SK-N-SH (cell line): ENCODE results near the gene OR9Q1. TPM values are rescaled to one million over a fixed set of nuclear protein-coding genes. Genes with fewer than 3 reads are reported as not detected.

Experiments used
- CTCF ChIA-PET: fragments of 300-600, 350-600 bp; formaldehyde crosslinking; extraction: SDS; loops from one replicate; lab custom pipeline; 2021; lab: Yijun Ruan, JAX
- POLR2A ChIA-PET: fragments of 350-600 bp; sonication (Branson Sonifier 250); formaldehyde crosslinking; extraction: SDS; loops from one replicate; lab custom pipeline; 2020; ENCODE audit warnings: antibody characterized with exemption, inconsistent platforms; lab: Yijun Ruan, JAX
- DNase-seq: peaks from one replicate; pipeline ENCODE4 v3.0.0; 2012
- H2AFZ ChIP-seq: fragments of 200-600 bp; sonication (generic); 2 replicates; pipeline ENCODE4 v1.8.1; 2016; ENCODE audit warnings: antibody characterized with exemption, mild to moderate bottlenecking, low read depth
- H3F3A ChIP-seq: fragments of 200-600 bp; sonication (generic); replicated peaks from 2 replicates; pipeline ENCODE3; 2016; ENCODE audit warnings: antibody characterized with exemption, mild to moderate bottlenecking; ENCODE audit not compliant: insufficient read depth
- H3K27ac ChIP-seq, 2 experiments: fragments of 200-500 bp in 1 of 2; fragments of 200-600 bp in 1 of 2; sonication (Bioruptor generic) in 1 of 2; sonication (generic), shearing (Covaris generic) in 1 of 2; 2 replicates each; pipeline versions ENCODE4 v1.5.1 to v1.6.1; 2014 to 2016; ENCODE audit warnings: low read depth in 2 of 2, inconsistent platforms in 1 of 2, low read length in 1 of 2, mild to moderate bottlenecking in 1 of 2, mixed read lengths in 1 of 2
- H3K27me3 ChIP-seq: fragments of 200-600 bp; sonication (generic), shearing (Covaris generic); 2 replicates; pipeline ENCODE4 v1.6.1; 2016; ENCODE audit warnings: mixed run types; ENCODE audit not compliant: insufficient read depth
- H3K36me3 ChIP-seq, 2 experiments: fragments of 200-500 bp in 1 of 2; fragments of 200-600 bp in 1 of 2; sonication (Bioruptor generic) in 1 of 2; sonication (generic) in 1 of 2; replicated peaks in 1 of 2; 2 replicates each; pipeline versions ENCODE3 to v1.5.1; 2014 to 2016; ENCODE audit warnings: low read length in 1 of 2, mild to moderate bottlenecking in 1 of 2; ENCODE audit not compliant: insufficient read depth in 2 of 2, control insufficient read depth in 1 of 2
- H3K4me1 ChIP-seq, 2 experiments: fragments of 200-500 bp in 1 of 2; fragments of 200-600 bp in 1 of 2; sonication (Bioruptor generic) in 1 of 2; sonication (generic), shearing (Covaris generic) in 1 of 2; 2 replicates each; pipeline versions ENCODE4 v1.5.1 to v1.6.1; 2014 to 2016; ENCODE audit warnings: low read depth in 1 of 2, low read length in 1 of 2, mixed run types in 1 of 2; ENCODE audit not compliant: insufficient read depth in 2 of 2, control insufficient read depth in 1 of 2
- H3K4me2 ChIP-seq: fragments of 200-600 bp; sonication (generic), shearing (Covaris generic); 2 replicates; pipeline ENCODE4 v1.6.1; 2017; ENCODE audit warnings: mixed run types
- H3K4me3 ChIP-seq, 2 experiments: fragments of 200-500 bp in 1 of 2; fragments of 200-600 bp in 1 of 2; sonication (Bioruptor generic) in 1 of 2; sonication (generic), shearing (Covaris generic) in 1 of 2; 2 replicates each; pipeline versions ENCODE4 v1.5.1 to v1.8.1; 2014 to 2016; ENCODE audit warnings: low read depth in 2 of 2, inconsistent platforms in 1 of 2, low read length in 1 of 2, mild to moderate bottlenecking in 1 of 2, mixed read lengths in 1 of 2, moderate library complexity in 1 of 2
- H3K79me2 ChIP-seq: fragments of 200-600 bp; sonication (generic); 2 replicates; pipeline ENCODE4 v1.8.1; 2017; ENCODE audit warnings: mild to moderate bottlenecking; ENCODE audit not compliant: insufficient read depth
- H3K9ac ChIP-seq: fragments of 200-600 bp; sonication (generic); 2 replicates; pipeline ENCODE4 v1.6.1; 2017; ENCODE audit warnings: mixed run types
- H3K9me2 ChIP-seq: fragments of 200-600 bp; sonication (generic); 2 replicates; pipeline ENCODE4 v1.6.1; 2017; ENCODE audit warnings: mixed run types
- H3K9me3 ChIP-seq: fragments of 200-600 bp; sonication (generic); 2 replicates; pipeline ENCODE4 v1.6.1; 2017; ENCODE audit warnings: mixed run types, mild to moderate bottlenecking, moderate library complexity
- H4K20me1 ChIP-seq: fragments of 200-600 bp; sonication (generic); 2 replicates; pipeline ENCODE4 v1.6.1; 2017; ENCODE audit warnings: mild to moderate bottlenecking, mixed run types; ENCODE audit not compliant: insufficient read depth
- EZH2phosphoT487 ChIP-seq: fragments of 200-600 bp; sonication (generic); IDR thresholded peaks from 2 replicates; pipeline ENCODE4 v1.6.1; 2017; ENCODE audit warnings: low read depth, mixed run types, mild to moderate bottlenecking, antibody characterized with exemption, moderate library complexity, borderline replicate concordance
- FOSL2 ChIP-seq: IDR thresholded peaks from 2 replicates; pipeline ENCODE4 v1.4.0; 2012; ENCODE audit warnings: low read depth, mild to moderate bottlenecking, moderate library complexity, borderline replicate concordance
- GATA2 ChIP-seq: sonication (generic); formaldehyde crosslinking; IDR thresholded peaks from 2 replicates; pipeline ENCODE4 v1.5.0; 2020; ENCODE audit warnings: mild to moderate bottlenecking, missing genetic modification reagents
- IRF3 ChIP-seq: fragments of 150-350 bp; IDR thresholded peaks from 2 replicates; pipeline ENCODE4 v1.6.1; 2016; ENCODE audit warnings: mild to moderate bottlenecking, low read depth, low read length
- MEF2A ChIP-seq: IDR thresholded peaks from 2 replicates; pipeline ENCODE4 v1.4.0; 2012; ENCODE audit warnings: low read depth, borderline replicate concordance
- NFIC ChIP-seq: IDR thresholded peaks from 2 replicates; pipeline ENCODE4 v1.4.0; 2012; ENCODE audit warnings: borderline replicate concordance
- NRF1 ChIP-seq: IDR thresholded peaks from 2 replicates; pipeline ENCODE4 v1.6.1; 2012; ENCODE audit warnings: low read depth, mild to moderate bottlenecking, low read length
- PBX3 ChIP-seq: IDR thresholded peaks from 2 replicates; pipeline ENCODE4; 2012
- REST ChIP-seq: IDR thresholded peaks from 2 replicates; pipeline ENCODE4 v1.6.1; 2012; ENCODE audit warnings: mild to moderate bottlenecking, low read depth, low read length, moderate library complexity
- SMC3 ChIP-seq: IDR thresholded peaks from 2 replicates; pipeline ENCODE4 v1.6.1; 2012; ENCODE audit warnings: low read depth, low read length, improper control_type of control experiment
- TAF1 ChIP-seq: IDR thresholded peaks from 2 replicates; pipeline ENCODE4 v1.6.1; 2012; ENCODE audit warnings: low read depth, mild to moderate bottlenecking, low read length, moderate library complexity, borderline replicate concordance
- TCF12 ChIP-seq: IDR thresholded peaks from 2 replicates; pipeline ENCODE4 v1.4.0; 2012
- TEAD4 ChIP-seq: IDR thresholded peaks from 2 replicates; pipeline ENCODE4 v1.4.0; 2012; ENCODE audit warnings: mild to moderate bottlenecking, borderline replicate concordance; ENCODE audit not compliant: insufficient read depth
- USF1 ChIP-seq: IDR thresholded peaks from 2 replicates; pipeline ENCODE4 v1.4.0; 2012; ENCODE audit warnings: low read depth, borderline replicate concordance
- YY1 ChIP-seq: IDR thresholded peaks from 2 replicates; pipeline ENCODE4 v1.4.0; 2012; ENCODE audit warnings: low read depth, mild to moderate bottlenecking
- WGBS: methylation state at CpG from one replicate; pipeline ENCODE4 v1.1.6; 2017; ENCODE audit warnings: low lambda C conversion rate; 5-methylcytosine and 5-hydroxymethylcytosine counted together
- polyA plus RNA-seq, 3 experiments: library from polyadenylated mRNA; depleted of rRNA; stranded (reverse); fragments of >200 nt; gene quantifications; 2 replicates each; pipeline ENCODE4 v1.2.3, GENCODE V29; 2012

OR9Q1 gene
- polyA plus RNA-seq, 1 of the 3 experiments (the other 2 are of a cell fraction): not detected

- Histone ChIP-seq H4K20me1 (no peaks in the 10 kb centered on the region), H3K9me3 (no peaks in the 10 kb centered on the region), H3K4me1 (no peaks in the 10 kb centered on the region), H3K79me2 (no peaks in the 10 kb centered on the region), H3K4me3 (no peak within 1 kb of the TSS), H3F3A (no peaks in the 10 kb centered on the region), H3K4me2 (no peak within 1 kb of the TSS), H3K36me3 (no peaks in the 10 kb centered on the region), H3K9me2 (no peaks in the 10 kb centered on the region), H3K27me3 (no peaks in the 10 kb centered on the region), H3K9ac (no peak within 1 kb of the TSS), H2AFZ (no peak within 1 kb of the TSS), H3K27ac (no peak within 1 kb of the TSS)
- DNase-seq: no peak
- POLR2A ChIA-PET: no interaction called here
- 0% methylated on average over 4 of the region's 4 CpGs for WGBS
- TF ChIP-seq REST: peak; percentile 82
- no peak for TF ChIP-seq MEF2A
- CTCF ChIA-PET: no interaction called here
These were observed 101.8 kb downstream of the OR9Q1 start, which contains the start of gene OR9I1 for GRCh38 chr11:58125469-58125868. Gene OR9I1 (minus strand): TSS chr11:58125530. CDS start chr11:58119444, 6,086 bp downstream.

- ChIA-PET CTCF (interaction anchor here (0.6 kb wide), 1 partner anchor 486 kb away, joined by 3 read pairs; no protein-coding TSS in a partner anchor), POLR2A (no interaction called here)
- H4K20me1 ChIP-seq: no peaks in the 10 kb centered on the region
- no peaks in the 10 kb centered on the region for H3K27me3 ChIP-seq
- H3K4me2 ChIP-seq: no peak overlapping the region
- H3K9me2 ChIP-seq: no peaks in the 10 kb centered on the region
- H3K4me1 ChIP-seq: no peaks in the 10 kb centered on the region
- TF ChIP-seq GATA2 (CRISPR knock-in tag) (no peak), USF1 (no peak), EZH2phosphoT487 (no peak), YY1 (no peak), FOSL2 (no peak), SMC3 (no peak), NFIC (no peak), TEAD4 (no peak), TCF12 (no peak), NRF1 (no peak), MEF2A (no peak), PBX3 (no peak), TAF1 (no peak), REST (no peak), IRF3 (no peak)
- H3K4me3 ChIP-seq: no peak overlapping the region
- H3F3A ChIP-seq: no peaks in the 10 kb centered on the region
- H3K9me3 ChIP-seq: no peaks in the 10 kb centered on the region
- H3K27ac ChIP-seq: no peak overlapping the region
- H3K36me3 ChIP-seq: no peaks in the 10 kb centered on the region
- DNase-seq: no peak
- H3K79me2 ChIP-seq: no peaks in the 10 kb centered on the region
- H2AFZ ChIP-seq: no peak overlapping the region
- no peak overlapping the region for H3K9ac ChIP-seq
These were observed 103.7 kb downstream of the OR9Q1 start for GRCh38 chr11:58127350-58127749.
